GM23338 (cell line): Measurements from ENCODE around the gene TICAM2. TPM values are rescaled to one million over a fixed set of nuclear protein-coding genes. Genes with fewer than 3 reads are reported as not detected.

Experiments used
- ATAC-seq: fragments of 200-7000 bp; cut with Tn5 transposase; 3 replicates; pipeline ENCODE4 v1.9.1; 2020
- DNase-seq: peaks from one replicate; pipeline ENCODE4 v3.0.0-alpha.2; 2015; ENCODE audit warnings: low spot score
- H2AFZ ChIP-seq: fragments of 200-600 bp; sonication (generic); 2 replicates; pipeline ENCODE4 v1.8.0; 2016; ENCODE audit warnings: antibody characterized with exemption, mild to moderate bottlenecking, moderate library complexity
- H3F3A ChIP-seq: fragments of 200-600 bp; sonication (generic); replicated peaks from 2 replicates; pipeline ENCODE4 v1.8.0; 2017; ENCODE audit warnings: antibody characterized with exemption, mixed run types, low read depth
- H3K27ac ChIP-seq: fragments of 200-600 bp; sonication (generic); 2 replicates; pipeline ENCODE4 v1.6.1; 2016; ENCODE audit warnings: low read depth
- H3K27me3 ChIP-seq: fragments of 200-600 bp; sonication (generic); 2 replicates; pipeline ENCODE4 v1.8.0; 2016; ENCODE audit warnings: mild to moderate bottlenecking, mixed run types, moderate library complexity; ENCODE audit not compliant: insufficient read depth
- H3K36me3 ChIP-seq: fragments of 200-600 bp; sonication (generic); 2 replicates; pipeline ENCODE4 v1.8.0; 2016; ENCODE audit warnings: mild to moderate bottlenecking; ENCODE audit not compliant: insufficient read depth
- H3K4me1 ChIP-seq: fragments of 200-600 bp; sonication (generic); 2 replicates; pipeline ENCODE4 v1.8.0; 2016; ENCODE audit warnings: mild to moderate bottlenecking, moderate library complexity; ENCODE audit not compliant: insufficient read depth
- H3K4me2 ChIP-seq: fragments of 200-600 bp; sonication (generic); 2 replicates; pipeline ENCODE4 v1.7.1; 2017; ENCODE audit warnings: mixed run types
- H3K4me3 ChIP-seq: fragments of 200-600 bp; sonication (generic); 2 replicates; pipeline ENCODE4 v1.6.1; 2016; ENCODE audit warnings: mixed run types
- H3K79me2 ChIP-seq: fragments of 200-600 bp; sonication (generic); replicated peaks from 2 replicates; pipeline ENCODE4 v1.8.0; 2017; ENCODE audit warnings: mild to moderate bottlenecking; ENCODE audit not compliant: insufficient read depth
- H3K9me2 ChIP-seq: fragments of 200-600 bp; sonication (generic); 2 replicates; pipeline ENCODE4 v1.8.0; 2017; ENCODE audit not compliant: insufficient read depth
- H4K20me1 ChIP-seq: fragments of 200-600 bp; sonication (generic); replicated peaks from 2 replicates; pipeline ENCODE4 v1.8.0; 2017; ENCODE audit warnings: mild to moderate bottlenecking; ENCODE audit not compliant: insufficient read depth
- H3K27ac Mint-ChIP-seq: 2 replicates; pipeline ENCODE4 v1.8.0; 2020; ENCODE audit warnings: inconsistent platforms, mild to moderate bottlenecking, moderate library complexity, mixed read lengths
- H3K27me3 Mint-ChIP-seq: 3 replicates; pipeline ENCODE4 v1.8.0; 2022; ENCODE audit warnings: low read depth, mild to moderate bottlenecking, moderate library complexity, mixed read lengths, inconsistent platforms; ENCODE audit not compliant: insufficient read depth, poor library complexity
- H3K36me3 Mint-ChIP-seq: 3 replicates; pipeline ENCODE4 v1.8.0; 2021; ENCODE audit warnings: low read depth, mild to moderate bottlenecking, inconsistent platforms, moderate library complexity, mixed read lengths
- H3K4me1 Mint-ChIP-seq: 3 replicates; pipeline ENCODE4 v1.8.0; 2020; ENCODE audit warnings: mild to moderate bottlenecking, inconsistent platforms, mixed read lengths
- H3K4me3 Mint-ChIP-seq: 3 replicates; pipeline ENCODE4 v1.8.0; 2021; ENCODE audit warnings: moderate library complexity, mild to moderate bottlenecking, inconsistent platforms, mixed read lengths
- H3K9me3 Mint-ChIP-seq: 3 replicates; pipeline ENCODE4 v1.8.0; 2020; ENCODE audit warnings: moderate library complexity, mild to moderate bottlenecking, inconsistent platforms, mixed read lengths
- CREB1 ChIP-seq: fragments of 250-450 bp; sonication (Bioruptor Pico); IDR thresholded peaks from 2 replicates; pipeline ENCODE4 v1.5.0; 2020; ENCODE audit warnings: low read depth, mild to moderate bottlenecking, moderate library complexity
- CTCF ChIP-seq, 2 experiments: fragments of 200-600 bp in 1 of 2; sonication (generic) in 1 of 2; conservative IDR thresholded peaks; 2 replicates each; pipeline versions ENCODE4 v1.5.1 to v1.6.1; 2016 to 2017; ENCODE audit warnings: antibody characterized with exemption in 2 of 2, low read depth in 2 of 2, mild to moderate bottlenecking in 2 of 2, moderate library complexity in 1 of 2
- EZH2 ChIP-seq: fragments of 200-600 bp; sonication (generic); IDR thresholded peaks from one replicate; pipeline ENCODE4 v1.8.0; 2017; ENCODE audit warnings: antibody characterized with exemption, mild to moderate bottlenecking, low read depth; ENCODE audit not compliant: unreplicated experiment
- EZH2phosphoT487 ChIP-seq: fragments of 200-600 bp; sonication (generic); IDR thresholded peaks from one replicate; pipeline ENCODE4 v1.8.1; 2018; ENCODE audit warnings: antibody characterized with exemption; ENCODE audit not compliant: unreplicated experiment
- JUNB ChIP-seq: IDR thresholded peaks from one replicate; pipeline ENCODE4 v1.6.1; 2016; ENCODE audit warnings: antibody characterized with exemption; ENCODE audit not compliant: unreplicated experiment
- NANOG ChIP-seq: IDR thresholded peaks from 2 replicates; pipeline ENCODE4 v1.6.1; 2016; ENCODE audit warnings: antibody characterized with exemption, borderline replicate concordance
- POLR2AphosphoS5 ChIP-seq: IDR thresholded peaks from 2 replicates; pipeline ENCODE4 v1.6.1; 2016; ENCODE audit warnings: antibody characterized with exemption, low read depth
- REST ChIP-seq: IDR thresholded peaks from one replicate; pipeline ENCODE4 v1.6.1; 2018; ENCODE audit warnings: antibody characterized with exemption; ENCODE audit not compliant: unreplicated experiment
- STAT1 ChIP-seq: IDR thresholded peaks from one replicate; pipeline ENCODE4 v1.6.1; 2016; ENCODE audit warnings: antibody characterized with exemption; ENCODE audit not compliant: unreplicated experiment
- ZNF114 ChIP-seq: fragments of 250-450 bp; sonication (Bioruptor Pico); IDR thresholded peaks from 2 replicates; pipeline ENCODE4 v1.5.0; 2020; ENCODE audit warnings: mild to moderate bottlenecking, moderate library complexity
- ZNF331 ChIP-seq: fragments of 250-450 bp; sonication (Bioruptor Pico); IDR thresholded peaks from 2 replicates; pipeline ENCODE4 v1.5.0; 2020; ENCODE audit warnings: low read depth, mild to moderate bottlenecking, moderate library complexity
- polyA plus RNA-seq: library from polyadenylated mRNA; unstranded; fragments of >200 nt; fragmentation: Nextera tagmentation; extraction: Ambion mirVana; gene quantifications from 2 replicates; pipeline ENCODE4 v1.2.1, GENCODE V29; 2016
- total RNA-seq: library from RNA; depleted of rRNA; stranded (reverse); fragments of >200 nt; shearing (Covaris generic); gene quantifications from 2 replicates; pipeline ENCODE4 v1.2.3, GENCODE V29; 2014
- TF ChIP-seq, protein P1 (sequence below): IDR thresholded peaks from 2 replicates; pipeline ENCODE4 v1.6.1; 2016; ENCODE audit warnings: antibody characterized with exemption
- TF ChIP-seq, protein P2 (sequence below): fragments of 250-450 bp; sonication (Bioruptor Pico); IDR thresholded peaks from 2 replicates; pipeline ENCODE4 v1.5.0; 2020; ENCODE audit warnings: mild to moderate bottlenecking, moderate library complexity

TICAM2 gene
- total and polyA plus RNA-seq, 2 experiments from 2014 or later: 1.0 TPM; not detected in 1

DNA sequence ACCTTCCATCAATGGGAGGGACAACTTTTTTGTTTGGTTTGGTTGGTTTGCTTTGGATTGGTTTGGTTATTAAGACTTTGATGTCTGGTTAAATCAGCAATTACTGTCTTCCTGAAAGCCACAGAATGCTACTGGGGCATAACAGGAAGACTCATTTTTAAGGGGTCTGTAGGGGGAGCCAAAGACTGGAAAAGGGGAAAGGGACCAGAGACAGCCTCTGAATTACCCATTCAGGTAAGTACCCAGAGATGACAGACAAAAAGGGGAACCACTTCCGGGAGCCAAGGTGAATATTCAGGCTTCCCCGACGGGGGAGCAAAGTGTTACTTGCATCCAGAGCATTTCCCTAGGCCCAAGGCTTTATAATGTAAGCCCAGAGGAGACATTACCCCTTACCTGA is 53.1 kb downstream of the TICAM2 start:
- no peaks in the 10 kb centered on the region for H3K36me3 ChIP-seq
- H3K27ac ChIP-seq: no peak overlapping the region
- H3K9me2 ChIP-seq: no peaks in the 10 kb centered on the region
- no peaks in the 10 kb centered on the region for H3F3A ChIP-seq
- peak; percentile 93 for DNase-seq
- no peaks in the 10 kb centered on the region for H3K27me3 ChIP-seq
- H2AFZ ChIP-seq: no peak overlapping the region
- H3K79me2 ChIP-seq: no peaks in the 10 kb centered on the region
- Mint-ChIP-seq H3K9me3 (peaks cover 15% of the 10 kb centered on the region; the same call in 2 of the 3 replicates), H3K4me3 (no peak overlapping the region; the same call in 2 of the 3 replicates), H3K4me1 (peaks cover 20% of the 10 kb centered on the region), H3K27me3 (peaks cover 10% of the 10 kb centered on the region), H3K27ac (peak overlapping the region; percentile 59; the same call in 1 of the 2 replicates), H3K36me3 (peaks cover 10% of the 10 kb centered on the region; the same call in 2 of the 3 replicates)
- peak; percentile 42 for ATAC-seq
- no peaks in the 10 kb centered on the region for H4K20me1 ChIP-seq
- H3K4me2 ChIP-seq: no peak overlapping the region
- H3K4me1 ChIP-seq: no peaks in the 10 kb centered on the region; the same call in 1 of the 2 replicates
- H3K4me3 ChIP-seq: no peak overlapping the region
- no peak for TF ChIP-seq STAT1
- no peak for TF ChIP-seq ZNF114
- TF ChIP-seq CREB1: no peak
- TF ChIP-seq, protein P1, sequence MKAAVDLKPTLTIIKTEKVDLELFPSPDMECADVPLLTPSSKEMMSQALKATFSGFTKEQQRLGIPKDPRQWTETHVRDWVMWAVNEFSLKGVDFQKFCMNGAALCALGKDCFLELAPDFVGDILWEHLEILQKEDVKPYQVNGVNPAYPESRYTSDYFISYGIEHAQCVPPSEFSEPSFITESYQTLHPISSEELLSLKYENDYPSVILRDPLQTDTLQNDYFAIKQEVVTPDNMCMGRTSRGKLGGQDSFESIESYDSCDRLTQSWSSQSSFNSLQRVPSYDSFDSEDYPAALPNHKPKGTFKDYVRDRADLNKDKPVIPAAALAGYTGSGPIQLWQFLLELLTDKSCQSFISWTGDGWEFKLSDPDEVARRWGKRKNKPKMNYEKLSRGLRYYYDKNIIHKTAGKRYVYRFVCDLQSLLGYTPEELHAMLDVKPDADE: peak; percentile 43; the same call in 1 of the 2 replicates
- peak; percentile 13; the same call in 1 of the 2 replicates for TF ChIP-seq NANOG
- no peak for TF ChIP-seq EZH2
- TF ChIP-seq POLR2AphosphoS5: no peak
- TF ChIP-seq, protein P2, sequence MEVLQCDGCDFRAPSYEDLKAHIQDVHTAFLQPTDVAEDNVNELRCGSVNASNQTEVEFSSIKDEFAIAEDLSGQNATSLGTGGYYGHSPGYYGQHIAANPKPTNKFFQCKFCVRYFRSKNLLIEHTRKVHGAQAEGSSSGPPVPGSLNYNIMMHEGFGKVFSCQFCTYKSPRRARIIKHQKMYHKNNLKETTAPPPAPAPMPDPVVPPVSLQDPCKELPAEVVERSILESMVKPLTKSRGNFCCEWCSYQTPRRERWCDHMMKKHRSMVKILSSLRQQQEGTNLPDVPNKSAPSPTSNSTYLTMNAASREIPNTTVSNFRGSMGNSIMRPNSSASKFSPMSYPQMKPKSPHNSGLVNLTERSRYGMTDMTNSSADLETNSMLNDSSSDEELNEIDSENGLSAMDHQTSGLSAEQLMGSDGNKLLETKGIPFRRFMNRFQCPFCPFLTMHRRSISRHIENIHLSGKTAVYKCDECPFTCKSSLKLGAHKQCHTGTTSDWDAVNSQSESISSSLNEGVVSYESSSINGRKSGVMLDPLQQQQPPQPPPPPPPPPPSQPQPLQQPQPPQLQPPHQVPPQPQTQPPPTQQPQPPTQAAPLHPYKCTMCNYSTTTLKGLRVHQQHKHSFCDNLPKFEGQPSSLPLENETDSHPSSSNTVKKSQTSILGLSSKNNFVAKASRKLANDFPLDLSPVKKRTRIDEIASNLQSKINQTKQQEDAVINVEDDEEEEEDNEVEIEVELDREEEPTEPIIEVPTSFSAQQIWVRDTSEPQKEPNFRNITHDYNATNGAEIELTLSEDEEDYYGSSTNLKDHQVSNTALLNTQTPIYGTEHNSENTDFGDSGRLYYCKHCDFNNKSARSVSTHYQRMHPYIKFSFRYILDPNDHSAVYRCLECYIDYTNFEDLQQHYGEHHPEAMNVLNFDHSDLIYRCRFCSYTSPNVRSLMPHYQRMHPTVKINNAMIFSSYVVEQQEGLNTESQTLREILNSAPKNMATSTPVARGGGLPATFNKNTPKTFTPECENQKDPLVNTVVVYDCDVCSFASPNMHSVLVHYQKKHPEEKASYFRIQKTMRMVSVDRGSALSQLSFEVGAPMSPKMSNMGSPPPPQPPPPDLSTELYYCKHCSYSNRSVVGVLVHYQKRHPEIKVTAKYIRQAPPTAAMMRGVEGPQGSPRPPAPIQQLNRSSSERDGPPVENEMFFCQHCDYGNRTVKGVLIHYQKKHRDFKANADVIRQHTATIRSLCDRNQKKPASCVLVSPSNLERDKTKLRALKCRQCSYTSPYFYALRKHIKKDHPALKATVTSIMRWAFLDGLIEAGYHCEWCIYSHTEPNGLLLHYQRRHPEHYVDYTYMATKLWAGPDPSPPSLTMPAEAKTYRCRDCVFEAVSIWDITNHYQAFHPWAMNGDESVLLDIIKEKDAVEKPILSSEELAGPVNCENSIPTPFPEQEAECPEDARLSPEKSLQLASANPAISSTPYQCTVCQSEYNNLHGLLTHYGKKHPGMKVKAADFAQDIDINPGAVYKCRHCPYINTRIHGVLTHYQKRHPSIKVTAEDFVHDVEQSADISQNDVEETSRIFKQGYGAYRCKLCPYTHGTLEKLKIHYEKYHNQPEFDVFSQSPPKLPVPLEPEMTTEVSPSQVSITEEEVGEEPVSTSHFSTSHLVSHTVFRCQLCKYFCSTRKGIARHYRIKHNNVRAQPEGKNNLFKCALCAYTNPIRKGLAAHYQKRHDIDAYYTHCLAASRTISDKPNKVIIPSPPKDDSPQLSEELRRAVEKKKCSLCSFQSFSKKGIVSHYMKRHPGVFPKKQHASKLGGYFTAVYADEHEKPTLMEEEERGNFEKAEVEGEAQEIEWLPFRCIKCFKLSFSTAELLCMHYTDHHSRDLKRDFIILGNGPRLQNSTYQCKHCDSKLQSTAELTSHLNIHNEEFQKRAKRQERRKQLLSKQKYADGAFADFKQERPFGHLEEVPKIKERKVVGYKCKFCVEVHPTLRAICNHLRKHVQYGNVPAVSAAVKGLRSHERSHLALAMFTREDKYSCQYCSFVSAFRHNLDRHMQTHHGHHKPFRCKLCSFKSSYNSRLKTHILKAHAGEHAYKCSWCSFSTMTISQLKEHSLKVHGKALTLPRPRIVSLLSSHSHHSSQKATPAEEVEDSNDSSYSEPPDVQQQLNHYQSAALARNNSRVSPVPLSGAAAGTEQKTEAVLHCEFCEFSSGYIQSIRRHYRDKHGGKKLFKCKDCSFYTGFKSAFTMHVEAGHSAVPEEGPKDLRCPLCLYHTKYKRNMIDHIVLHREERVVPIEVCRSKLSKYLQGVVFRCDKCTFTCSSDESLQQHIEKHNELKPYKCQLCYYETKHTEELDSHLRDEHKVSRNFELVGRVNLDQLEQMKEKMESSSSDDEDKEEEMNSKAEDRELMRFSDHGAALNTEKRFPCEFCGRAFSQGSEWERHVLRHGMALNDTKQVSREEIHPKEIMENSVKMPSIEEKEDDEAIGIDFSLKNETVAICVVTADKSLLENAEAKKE (CRISPR knock-in tag): no peak
- TF ChIP-seq EZH2phosphoT487: no peak
- no peak for TF ChIP-seq ZNF331 (CRISPR knock-in tag)
- TF ChIP-seq REST: no peak
- TF ChIP-seq JUNB: no peak
- TF ChIP-seq CTCF (conservative IDR thresholded peaks at IDR 0.05; ENCODE audit: low read depth in 2 of 2): peak; percentile 81 to 88
